Parathyroid adenoma (tissue), 2 donors: ENCODE results near the gene AKT3.
"Not testable (repeated sequence)": the region's sequence is repeated elsewhere in the genome, so short reads cannot be mapped to it uniquely, and the experiment has no call there.

Source experiments
- H2AFZ ChIP-seq: fragments of 300-600 bp; sonication (generic); one replicate; pipeline ENCODE4 v1.7.0; 2017; ENCODE audit warnings: antibody characterized with exemption, mild to moderate bottlenecking
- H3K27ac ChIP-seq: fragments of 300-600 bp; sonication (generic); one replicate; pipeline ENCODE4 v1.7.0; 2017
- H3K27me3 ChIP-seq: fragments of 300-600 bp; sonication (generic); one replicate; pipeline ENCODE4 v1.7.0; 2017; ENCODE audit warnings: low read length; ENCODE audit not compliant: control insufficient read depth, insufficient read depth
- H3K36me3 ChIP-seq: fragments of 300-600 bp; sonication (generic); one replicate; pipeline ENCODE4 v1.7.0; 2017; ENCODE audit warnings: low read length; ENCODE audit not compliant: control insufficient read depth, insufficient read depth
- H3K4me1 ChIP-seq: fragments of 300-600 bp; sonication (generic); one replicate; pipeline ENCODE4 v1.7.0; 2017; ENCODE audit warnings: control low read depth
- H3K4me2 ChIP-seq: fragments of 300-600 bp; sonication (generic); one replicate; pipeline ENCODE4 v1.7.0; 2017; ENCODE audit warnings: low read length
- H3K4me3 ChIP-seq: fragments of 300-600 bp; sonication (generic); one replicate; pipeline ENCODE4 v1.7.0; 2017; ENCODE audit warnings: low read depth, low read length
- H3K79me2 ChIP-seq: fragments of 300-600 bp; sonication (generic); one replicate; pipeline ENCODE4 v1.7.0; 2017; ENCODE audit warnings: control low read depth
- H3K9ac ChIP-seq: fragments of 300-600 bp; sonication (generic); one replicate; pipeline ENCODE4 v1.7.0; 2017; ENCODE audit warnings: mild to moderate bottlenecking
- H3K9me3 ChIP-seq: fragments of 300-600 bp; sonication (generic); one replicate; pipeline ENCODE4 v1.7.0; 2017; ENCODE audit warnings: low read length; ENCODE audit not compliant: control insufficient read depth
- TF ChIP-seq, protein P1 (sequence below): fragments of 300-600 bp; sonication (generic); IDR thresholded peaks from one replicate; pipeline ENCODE4 v1.7.0; 2017; ENCODE audit warnings: antibody characterized with exemption, mild to moderate bottlenecking
- donor health status: primary hyperparathyroidism.

Gene AKT3

DNA sequence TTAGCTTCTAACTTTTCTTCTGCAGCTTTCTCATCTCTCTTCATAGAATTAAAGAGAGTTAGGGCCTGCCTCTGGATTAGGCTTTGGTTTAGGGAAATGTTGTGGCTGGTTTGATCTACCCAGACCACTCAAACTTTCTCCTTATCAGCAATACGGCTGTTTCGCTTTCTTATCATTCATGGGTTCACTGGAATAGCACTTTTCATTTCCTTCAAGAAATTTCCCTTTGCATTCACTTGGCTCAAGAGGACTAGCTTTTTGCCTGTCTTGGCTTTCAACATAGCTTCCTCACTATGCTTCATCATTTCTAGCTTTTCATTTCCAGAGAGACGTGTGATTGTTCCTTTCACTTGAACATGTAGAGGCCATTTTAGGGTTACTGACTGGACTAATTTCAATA, 59.6 kb downstream of the AKT3 start:
- peaks cover 8% of the 10 kb centered on the region for H3K4me1 ChIP-seq
- no peak overlapping the region for H3K9ac ChIP-seq

DNA sequence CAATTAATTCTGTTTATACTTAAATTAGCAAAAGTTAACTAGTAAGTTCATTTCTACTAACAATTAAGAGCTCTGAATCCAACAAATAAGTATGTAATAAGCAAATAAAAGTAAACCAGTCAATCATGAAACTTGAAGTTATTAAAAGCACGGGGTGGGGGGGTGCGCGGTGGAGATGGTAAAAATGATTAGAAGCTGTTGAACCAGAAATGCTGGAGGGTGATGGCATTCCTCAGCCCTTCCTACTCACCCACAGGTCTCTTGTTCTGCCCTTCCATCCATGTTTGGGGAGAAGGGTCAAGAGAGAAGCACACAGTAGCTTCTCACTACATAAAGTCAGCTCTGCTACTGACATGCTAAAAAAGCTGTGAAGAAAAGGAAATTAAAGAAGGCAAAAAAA, 63.5 kb downstream of the AKT3 start:
- no peak overlapping the region for H3K9ac ChIP-seq
- TF ChIP-seq, protein P1, sequence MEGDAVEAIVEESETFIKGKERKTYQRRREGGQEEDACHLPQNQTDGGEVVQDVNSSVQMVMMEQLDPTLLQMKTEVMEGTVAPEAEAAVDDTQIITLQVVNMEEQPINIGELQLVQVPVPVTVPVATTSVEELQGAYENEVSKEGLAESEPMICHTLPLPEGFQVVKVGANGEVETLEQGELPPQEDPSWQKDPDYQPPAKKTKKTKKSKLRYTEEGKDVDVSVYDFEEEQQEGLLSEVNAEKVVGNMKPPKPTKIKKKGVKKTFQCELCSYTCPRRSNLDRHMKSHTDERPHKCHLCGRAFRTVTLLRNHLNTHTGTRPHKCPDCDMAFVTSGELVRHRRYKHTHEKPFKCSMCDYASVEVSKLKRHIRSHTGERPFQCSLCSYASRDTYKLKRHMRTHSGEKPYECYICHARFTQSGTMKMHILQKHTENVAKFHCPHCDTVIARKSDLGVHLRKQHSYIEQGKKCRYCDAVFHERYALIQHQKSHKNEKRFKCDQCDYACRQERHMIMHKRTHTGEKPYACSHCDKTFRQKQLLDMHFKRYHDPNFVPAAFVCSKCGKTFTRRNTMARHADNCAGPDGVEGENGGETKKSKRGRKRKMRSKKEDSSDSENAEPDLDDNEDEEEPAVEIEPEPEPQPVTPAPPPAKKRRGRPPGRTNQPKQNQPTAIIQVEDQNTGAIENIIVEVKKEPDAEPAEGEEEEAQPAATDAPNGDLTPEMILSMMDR = no peak
- H3K79me2 ChIP-seq = peaks cover 13% of the 10 kb centered on the region
- no peak overlapping the region for H3K4me3 ChIP-seq
- no peaks in the 10 kb centered on the region for H3K27me3 ChIP-seq
- peaks cover 3% of the 10 kb centered on the region for H3K4me1 ChIP-seq
- H3K27ac ChIP-seq = no peak overlapping the region
- no peak overlapping the region for H2AFZ ChIP-seq
- H3K9me3 ChIP-seq = no peaks in the 10 kb centered on the region
- no peak overlapping the region for H3K4me2 ChIP-seq
- H3K36me3 ChIP-seq = no peaks in the 10 kb centered on the region

More for the DNA sequence above, 59.6 kb downstream of the AKT3 start:
- no peaks in the 10 kb centered on the region for H3K9me3 ChIP-seq
- H3K27ac ChIP-seq = no peak overlapping the region
- no peak overlapping the region for H3K4me3 ChIP-seq
- H3K36me3 ChIP-seq = no peaks in the 10 kb centered on the region
- H2AFZ ChIP-seq = no peak overlapping the region
- H3K4me2 ChIP-seq = no peak overlapping the region
- H3K79me2 ChIP-seq = no peaks in the 10 kb centered on the region
- TF ChIP-seq, protein P1 = no peak
- no peaks in the 10 kb centered on the region for H3K27me3 ChIP-seq

DNA sequence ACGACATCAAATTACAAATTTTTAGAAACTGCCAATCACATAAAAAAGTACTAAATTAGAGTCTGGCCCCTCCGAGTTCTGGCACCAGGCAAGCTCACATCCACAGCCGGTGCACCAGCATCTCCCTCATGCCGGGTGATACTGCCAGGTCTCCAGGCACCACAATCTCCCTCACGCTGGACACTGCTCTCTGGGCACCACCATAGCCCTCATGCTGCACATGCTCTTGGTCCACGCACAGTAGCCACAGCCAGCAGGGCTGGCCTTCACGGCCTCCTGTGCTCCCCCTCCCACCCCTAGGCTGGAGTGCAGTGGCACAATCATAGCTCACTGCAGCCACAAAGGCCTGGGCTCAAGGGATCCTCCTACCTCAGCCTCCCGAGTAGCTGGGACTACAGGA, 65.5 kb downstream of the AKT3 start:
- TF ChIP-seq, protein P1 = no peak
- H3K79me2 ChIP-seq = peaks cover 13% of the 10 kb centered on the region
- no peak overlapping the region for H3K27ac ChIP-seq
- H3K4me3 ChIP-seq = no peak overlapping the region
- no peak overlapping the region for H3K4me2 ChIP-seq
- no peaks in the 10 kb centered on the region for H3K9me3 ChIP-seq
- H3K36me3 ChIP-seq = no peaks in the 10 kb centered on the region
- peaks cover 3% of the 10 kb centered on the region for H3K4me1 ChIP-seq
- H2AFZ ChIP-seq = no peak overlapping the region
- no peak overlapping the region for H3K9ac ChIP-seq
- H3K27me3 ChIP-seq = no peaks in the 10 kb centered on the region

DNA sequence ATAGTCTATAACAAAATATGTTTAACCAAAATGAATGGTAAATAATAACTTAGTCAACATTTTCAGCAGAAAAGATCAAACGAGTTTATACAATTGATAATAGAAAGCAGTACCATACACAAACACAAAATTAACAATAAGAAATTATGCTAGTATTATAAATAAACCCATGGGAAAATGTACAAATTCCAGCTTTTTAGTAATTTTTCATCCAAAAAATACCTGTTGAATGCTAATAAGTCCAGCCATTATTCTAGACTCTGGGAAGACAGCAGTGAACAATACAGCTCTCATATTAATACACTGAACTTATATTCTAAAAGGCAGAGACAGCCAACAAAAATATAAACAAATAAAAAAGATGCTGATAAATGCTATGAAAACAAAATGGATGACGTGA, 66.3 kb downstream of the AKT3 start:
- TF ChIP-seq, protein P1 = no peak
- no peak overlapping the region for H3K9ac ChIP-seq
- no peaks in the 10 kb centered on the region for H3K9me3 ChIP-seq
- no peak overlapping the region for H3K4me2 ChIP-seq
- no peak overlapping the region for H3K4me3 ChIP-seq
- H3K4me1 ChIP-seq = peaks cover 3% of the 10 kb centered on the region
- H3K36me3 ChIP-seq = no peaks in the 10 kb centered on the region
- peaks cover 13% of the 10 kb centered on the region for H3K79me2 ChIP-seq
- H3K27me3 ChIP-seq = no peaks in the 10 kb centered on the region
- H3K27ac ChIP-seq = no peak overlapping the region
- H2AFZ ChIP-seq = no peak overlapping the region

DNA sequence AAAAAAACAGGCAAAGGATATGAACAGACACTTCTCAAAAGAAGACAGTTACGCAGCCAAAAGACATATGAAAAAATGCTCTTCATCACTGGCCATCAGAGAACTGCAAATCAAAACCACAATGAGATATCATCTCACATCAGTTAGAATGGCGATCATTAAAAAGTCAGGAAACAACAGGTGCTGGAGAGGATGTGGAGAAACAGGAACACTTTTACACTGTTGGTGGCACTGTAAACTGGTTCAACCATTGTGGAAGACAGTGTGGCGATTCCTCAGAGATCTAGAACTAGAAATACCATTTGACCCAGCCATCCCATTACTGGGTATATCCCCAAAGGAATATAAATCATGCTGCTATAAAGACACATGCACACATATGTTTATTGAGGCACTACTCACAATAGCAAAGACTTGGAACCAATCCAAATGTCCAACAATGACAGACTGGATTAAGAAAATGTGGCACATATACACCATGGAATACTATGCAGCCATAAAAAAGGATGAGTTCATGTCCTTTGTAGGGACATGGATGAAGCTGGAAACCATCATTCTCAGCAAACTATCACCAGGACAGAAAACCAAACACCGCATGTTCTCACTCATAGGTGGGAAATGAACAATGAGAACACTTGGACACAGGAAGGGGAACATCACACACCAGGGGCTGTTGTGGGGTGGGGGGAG, 77.5 kb downstream of the AKT3 start:
- not testable (repeated sequence) for H3K4me2 ChIP-seq, H3K27ac ChIP-seq, H3K9ac ChIP-seq, H3K79me2 ChIP-seq, H3K4me3 ChIP-seq, H3K9me3 ChIP-seq, H3K4me1 ChIP-seq, H3K36me3 ChIP-seq, H3K27me3 ChIP-seq, H2AFZ ChIP-seq
